Fibroblast of lung (primary cell): ENCODE measurements around the gene KBTBD7.

Experiments used
- CTCF ChIP-seq, 2 donors: IDR thresholded peaks in 1 of 2; conservative IDR thresholded peaks in 1 of 2; 1 replicate in 1 of 2; 2 replicates in 1 of 2; pipeline ENCODE4 v1.5.1; 2011 to 2012; ENCODE audit warnings: low read length in 2 of 2, control low read depth in 1 of 2, inconsistent platforms in 1 of 2, low read depth in 1 of 2, mild to moderate bottlenecking in 1 of 2
- EZH2 ChIP-seq: IDR thresholded peaks from 2 replicates; pipeline ENCODE4 v1.5.1; 2012; ENCODE audit warnings: low read length, control low read depth, mild to moderate bottlenecking; ENCODE audit errors: missing control alignments

GRCh38 chr13:41159174-41159573 is 35.2 kb downstream of the KBTBD7 start:
- TF ChIP-seq CTCF (conservative IDR thresholded peaks at IDR 0.05 in 1 of 2, IDR thresholded peaks at IDR 0.05 in 1 of 2; ENCODE audit: low read depth in 1 of 2, low read length in 2 of 2) (no peak), EZH2 (no peak)
